ENCODE data around the gene PPP1R37.

PPP1R37 gene

DNA sequence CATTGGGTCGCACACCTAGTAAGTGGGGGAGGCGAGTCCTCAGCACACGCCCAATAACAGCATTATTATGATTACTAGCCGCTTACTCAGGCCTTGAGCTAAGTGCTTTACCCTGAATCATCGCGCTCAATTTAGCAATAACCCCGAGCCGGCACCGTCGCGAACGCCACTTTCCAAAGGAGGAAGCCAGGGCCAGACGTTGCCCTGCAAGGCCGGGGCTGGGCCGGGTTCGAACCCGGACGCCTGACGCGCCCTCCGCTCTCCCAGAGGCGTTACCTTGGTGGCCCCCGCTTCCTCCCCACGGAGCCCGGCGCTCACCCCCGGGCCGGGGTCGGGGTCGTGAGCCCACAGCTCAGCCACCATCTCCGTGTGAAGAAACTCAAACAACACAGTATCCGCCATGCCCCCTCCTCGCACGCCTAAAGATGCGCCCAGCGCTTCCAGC lies 84.9 kb downstream of the PPP1R37 start, which contains the start of gene TRAPPC6A:
Gene TRAPPC6A (minus strand): TSS at position 421 of the 445 bp plus-strand sequence. CDS start 19 bp downstream, at position 402.
- Histone ChIP-seq H2AFZ (ENCODE audit: low read length) (peak within 1 kb of the TSS; percentile 94), H4K8ac (ENCODE audit: low read depth, low read length) (no peak within 1 kb of the TSS), H2BK15ac (ENCODE audit: low read length) (no peak within 1 kb of the TSS), H4K91ac (ENCODE audit: low read depth, low read length, poor library complexity) (no peak within 1 kb of the TSS), H2BK5ac (ENCODE audit: low read length) (no peak within 1 kb of the TSS), H3K79me1 (ENCODE audit: low read depth, low read length) (peaks cover 1% of the 10 kb centered on the region), H3K9ac (ENCODE audit: low read depth, low read length, poor library complexity) (peak within 1 kb of the TSS; percentile 79), H3K27ac (replicated peaks; ENCODE audit: low read length) (no peak within 1 kb of the TSS), H2BK120ac (ENCODE audit: low read depth, low read length) (peak within 1 kb of the TSS; percentile 55), H2BK12ac (ENCODE audit: low read length) (no peak within 1 kb of the TSS), H3K4me1 (ENCODE audit: control insufficient read depth in 2 of 2, insufficient read depth in 1 of 2, low read depth in 1 of 2, low read length in 2 of 2) (peaks cover 2 to 6% of the 10 kb centered on the region in 2 donors), H3K23ac (ENCODE audit: low read depth, low read length, poor library complexity) (peak within 1 kb of the TSS; percentile 87), H3K36me3 (replicated peaks in 1 of 2; ENCODE audit: control insufficient read depth in 2 of 2, insufficient read depth in 2 of 2, low read length in 2 of 2) (peaks cover 0 to 5% of the 10 kb centered on the region in 2 donors), H3K4me3 (ENCODE audit: low read length in 2 of 2) (peak within 1 kb of the TSS; percentile 91 to 97), H3K14ac (ENCODE audit: low read length) (peak within 1 kb of the TSS; percentile 61), H3K4me2 (ENCODE audit: insufficient read depth, low read length, poor library complexity, severe bottlenecking) (peak within 1 kb of the TSS; percentile 82), H3K4ac (ENCODE audit: low read length) (no peak within 1 kb of the TSS), H2AK5ac (ENCODE audit: low read depth, low read length) (no peak within 1 kb of the TSS), H3K9me3 (replicated peaks in 1 of 2; ENCODE audit: control insufficient read depth in 2 of 2, insufficient read depth in 1 of 2, low read depth in 1 of 2, low read length in 2 of 2) (no peaks in the 10 kb centered on the region), H3K27me3 (ENCODE audit: control insufficient read depth in 3 of 3, insufficient read depth in 3 of 3, low read depth in 1 of 3, low read length in 3 of 3) (no peaks in the 10 kb centered on the region), H3K18ac (ENCODE audit: low read length) (peak within 1 kb of the TSS; percentile 89)
- WGBS, 2 donors (ENCODE audit: extremely low coverage in 2 of 2, insufficient read length in 2 of 2, insufficient replicate concordance in 1 of 2): no CpG with 5 or more reads among the region's 36 CpGs
- DNase-seq (ENCODE audit: low spot score): no peak

DNA sequence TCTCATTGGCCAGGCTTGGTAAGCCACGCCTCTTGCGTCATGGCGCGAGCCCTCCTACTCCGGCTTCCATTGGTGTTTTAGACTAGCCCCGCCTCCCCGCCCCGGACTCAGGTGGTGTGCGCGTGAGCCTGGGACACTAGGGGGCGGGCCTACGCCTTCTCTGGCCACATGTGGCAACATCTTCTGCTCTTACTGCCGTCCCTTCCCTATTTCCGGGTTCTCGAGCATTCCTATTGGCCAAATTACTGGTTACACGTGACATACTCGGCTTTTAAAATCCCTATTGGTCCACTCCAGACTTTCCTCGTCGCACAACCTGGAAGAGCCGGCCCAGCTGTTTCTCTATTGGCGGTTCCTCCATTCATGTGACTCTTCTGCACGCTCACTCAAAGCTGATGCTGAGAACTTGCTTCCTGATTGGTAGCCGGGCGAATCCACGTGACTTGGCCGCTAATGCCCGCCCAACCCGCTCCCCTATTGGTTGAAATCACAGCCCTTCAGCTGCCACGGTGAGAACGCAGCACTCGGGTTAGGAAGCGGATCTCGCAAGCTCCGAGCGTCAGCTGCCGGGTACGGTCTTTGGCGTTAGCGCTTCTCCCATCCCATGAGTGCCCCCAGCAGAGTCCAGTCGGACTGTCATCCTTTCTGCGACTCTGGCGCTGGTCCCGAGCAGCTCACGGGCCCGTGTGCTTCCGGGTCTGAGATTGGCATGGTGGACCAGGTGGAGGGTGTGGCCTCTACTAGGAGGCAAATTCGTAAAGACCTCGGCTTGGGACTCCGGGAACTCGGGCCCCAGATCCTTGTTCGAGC lies 85.5 kb downstream of the PPP1R37 start, which contains the start of gene BLOC1S3:
Gene BLOC1S3 (plus strand): TSS at position 523 of the 810 bp plus-strand sequence. CDS start 513 bp downstream, outside the sequence.
- no peak within 1 kb of the TSS for H3K4ac ChIP-seq (ENCODE audit: low read length)
- H3K14ac ChIP-seq (ENCODE audit: low read length): peak within 1 kb of the TSS; percentile 61
- H2BK5ac ChIP-seq (ENCODE audit: low read length): no peak within 1 kb of the TSS
- no peaks in the 10 kb centered on the region for H3K27me3 ChIP-seq (ENCODE audit: control insufficient read depth in 3 of 3, insufficient read depth in 3 of 3, low read depth in 1 of 3, low read length in 3 of 3)
- peak within 1 kb of the TSS; percentile 87 for H3K23ac ChIP-seq (ENCODE audit: low read depth, low read length, poor library complexity)
- H3K9ac ChIP-seq (ENCODE audit: low read depth, low read length, poor library complexity): peak within 1 kb of the TSS; percentile 90
- H2BK12ac ChIP-seq (ENCODE audit: low read length): peak within 1 kb of the TSS; percentile 22
- H3K36me3 ChIP-seq (replicated peaks in 1 of 2; ENCODE audit: control insufficient read depth in 2 of 2, insufficient read depth in 2 of 2, low read length in 2 of 2): peaks cover 0 to 5% of the 10 kb centered on the region in 2 donors
- H4K8ac ChIP-seq (ENCODE audit: low read depth, low read length): no peak within 1 kb of the TSS
- H2AK5ac ChIP-seq (ENCODE audit: low read depth, low read length): peak within 1 kb of the TSS; percentile 63
- H3K4me3 ChIP-seq (ENCODE audit: low read length in 2 of 2): peak within 1 kb of the TSS; percentile 91 to 97
- DNase-seq (ENCODE audit: low spot score): peak; percentile 100
- H3K4me1 ChIP-seq (ENCODE audit: control insufficient read depth in 2 of 2, insufficient read depth in 1 of 2, low read depth in 1 of 2, low read length in 2 of 2): peaks cover 2 to 6% of the 10 kb centered on the region in 2 donors
- H3K4me2 ChIP-seq (ENCODE audit: insufficient read depth, low read length, poor library complexity, severe bottlenecking): peak within 1 kb of the TSS; percentile 82
- H2AFZ ChIP-seq (ENCODE audit: low read length): peak within 1 kb of the TSS; percentile 94
- peak within 1 kb of the TSS; percentile 55 for H2BK120ac ChIP-seq (ENCODE audit: low read depth, low read length)
- H3K18ac ChIP-seq (ENCODE audit: low read length): peak within 1 kb of the TSS; percentile 89
- H3K79me1 ChIP-seq (ENCODE audit: low read depth, low read length): peaks cover 1% of the 10 kb centered on the region
- no peak within 1 kb of the TSS for H2BK15ac ChIP-seq (ENCODE audit: low read length)
- no CpG with 5 or more reads among the region's 51 CpGs for WGBS, 2 donors (ENCODE audit: extremely low coverage in 2 of 2, insufficient read length in 2 of 2, insufficient replicate concordance in 1 of 2)
- H4K91ac ChIP-seq (ENCODE audit: low read depth, low read length, poor library complexity): no peak within 1 kb of the TSS
- no peak within 1 kb of the TSS for H3K27ac ChIP-seq (replicated peaks; ENCODE audit: low read length)
- H3K9me3 ChIP-seq (replicated peaks in 1 of 2; ENCODE audit: control insufficient read depth in 2 of 2, insufficient read depth in 1 of 2, low read depth in 1 of 2, low read length in 2 of 2): no peaks in the 10 kb centered on the region

DNA sequence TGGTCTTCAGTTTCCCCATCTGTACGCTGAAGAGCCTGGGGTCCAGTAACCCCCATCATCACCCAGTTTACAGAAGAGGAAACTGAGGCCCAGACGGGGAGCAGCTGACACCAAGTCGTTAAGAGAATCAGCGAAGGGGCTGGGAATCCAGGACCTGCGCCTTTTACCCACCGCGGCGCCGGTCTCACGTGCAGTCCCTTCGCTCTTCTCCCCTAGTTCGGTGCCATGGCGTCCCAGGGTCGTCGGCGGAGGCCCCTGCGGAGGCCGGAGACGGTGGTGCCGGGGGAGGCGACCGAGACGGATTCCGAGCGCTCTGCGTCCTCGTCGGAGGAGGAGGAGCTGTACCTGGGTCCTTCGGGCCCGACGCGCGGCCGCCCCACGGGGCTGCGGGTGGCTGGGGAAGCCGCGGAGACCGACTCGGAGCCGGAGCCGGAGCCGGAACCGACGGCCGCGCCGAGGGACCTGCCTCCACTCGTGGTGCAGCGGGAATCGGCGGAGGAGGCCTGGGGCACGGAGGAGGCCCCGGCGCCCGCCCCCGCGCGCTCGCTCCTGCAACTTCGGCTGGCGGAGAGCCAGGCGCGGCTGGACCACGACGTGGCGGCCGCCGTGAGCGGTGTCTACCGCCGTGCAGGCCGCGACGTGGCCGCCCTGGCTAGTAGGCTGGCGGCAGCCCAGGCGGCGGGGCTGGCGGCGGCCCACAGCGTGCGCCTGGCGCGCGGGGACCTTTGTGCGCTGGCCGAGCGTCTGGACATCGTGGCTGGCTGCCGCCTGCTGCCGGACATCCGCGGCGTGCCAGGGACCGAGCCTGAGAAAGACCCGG lies 86.3 kb downstream of the PPP1R37 start:
- Histone ChIP-seq H3K14ac (ENCODE audit: low read length) (no peak overlapping the region), H3K4me2 (ENCODE audit: insufficient read depth, low read length, poor library complexity, severe bottlenecking) (peak overlapping the region; percentile 82), H3K18ac (ENCODE audit: low read length) (peak overlapping the region; percentile 38), H4K91ac (ENCODE audit: low read depth, low read length, poor library complexity) (no peak overlapping the region), H2BK15ac (ENCODE audit: low read length) (no peak overlapping the region), H3K79me1 (ENCODE audit: low read depth, low read length) (peaks cover 1% of the 10 kb centered on the region), H3K4me1 (ENCODE audit: control insufficient read depth in 2 of 2, insufficient read depth in 1 of 2, low read depth in 1 of 2, low read length in 2 of 2) (peaks cover 2 to 6% of the 10 kb centered on the region in 2 donors), H2BK120ac (ENCODE audit: low read depth, low read length) (peak overlapping the region; percentile 55), H3K36me3 (replicated peaks in 1 of 2; ENCODE audit: control insufficient read depth in 2 of 2, insufficient read depth in 2 of 2, low read length in 2 of 2) (peaks cover 0 to 5% of the 10 kb centered on the region in 2 donors), H3K9me3 (replicated peaks in 1 of 2; ENCODE audit: control insufficient read depth in 2 of 2, insufficient read depth in 1 of 2, low read depth in 1 of 2, low read length in 2 of 2) (no peaks in the 10 kb centered on the region), H3K23ac (ENCODE audit: low read depth, low read length, poor library complexity) (peak overlapping the region; percentile 65), H2AK5ac (ENCODE audit: low read depth, low read length) (peak overlapping the region; percentile 63), H3K9ac (ENCODE audit: low read depth, low read length, poor library complexity) (peak overlapping the region; percentile 90), H2BK12ac (ENCODE audit: low read length) (peak overlapping the region; percentile 22), H3K4ac (ENCODE audit: low read length) (no peak overlapping the region), H2AFZ (ENCODE audit: low read length) (peak overlapping the region; percentile 94), H4K8ac (ENCODE audit: low read depth, low read length) (no peak overlapping the region), H3K4me3 (ENCODE audit: low read length in 2 of 2) (peak overlapping the region; percentile 91 to 97), H2BK5ac (ENCODE audit: low read length) (no peak overlapping the region), H3K27ac (replicated peaks; ENCODE audit: low read length) (no peak overlapping the region), H3K27me3 (ENCODE audit: control insufficient read depth in 3 of 3, insufficient read depth in 3 of 3, low read depth in 1 of 3, low read length in 3 of 3) (no peaks in the 10 kb centered on the region)
- no peak for DNase-seq (ENCODE audit: low spot score)
- no CpG with 5 or more reads among the region's 97 CpGs for WGBS, 2 donors (ENCODE audit: extremely low coverage in 2 of 2, insufficient read length in 2 of 2, insufficient replicate concordance in 1 of 2)
